HG02884 (cell line): ENCODE measurements around the gene PDK2.
"Not testable (repeated sequence)": the region's sequence is repeated elsewhere in the genome, so short reads cannot be mapped to it uniquely, and the experiment has no call there.

Experiments used
- ATAC-seq: cut with Tn5 transposase; IDR thresholded peaks from one replicate; pipeline ENCODE4 v1.9.1; 2021; ENCODE audit warnings: mild to moderate bottlenecking, moderate library complexity; ENCODE audit not compliant: unreplicated experiment

Gene PDK2

GRCh38 chr17:50058296-50058953 lies 36.7 kb upstream of the PDK2 start:
- ATAC-seq = no peak

- no peak for ATAC-seq
Measured at GRCh38 chr17:50059256-50059655, 35.9 kb upstream of the PDK2 start.

GRCh38 chr17:50059759-50060273 lies 35.3 kb upstream of the PDK2 start:
- no peak for ATAC-seq

- ATAC-seq = no peak
Measured at GRCh38 chr17:50060951-50061712, 34.0 kb upstream of the PDK2 start.

- ATAC-seq = not testable (repeated sequence)
Measured at GRCh38 chr17:50061713-50062045, 33.5 kb upstream of the PDK2 start.

GRCh38 chr17:50062293-50063243 lies 32.6 kb upstream of the PDK2 start:
- no peak for ATAC-seq

- no peak for ATAC-seq
Measured at GRCh38 chr17:50063561-50064252, 31.4 kb upstream of the PDK2 start.

- ATAC-seq = no peak
Measured at GRCh38 chr17:50064253-50065001, 30.7 kb upstream of the PDK2 start.

- ATAC-seq = no peak
Measured at GRCh38 chr17:50065056-50065455, 30.1 kb upstream of the PDK2 start.

- ATAC-seq = no peak
Measured at GRCh38 chr17:50066995-50067394, 28.2 kb upstream of the PDK2 start.

GRCh38 chr17:50067996-50068395 lies 27.2 kb upstream of the PDK2 start:
- no peak for ATAC-seq

- ATAC-seq = no peak
Measured at GRCh38 chr17:50070908-50071680, 24.1 kb upstream of the PDK2 start.

- ATAC-seq = no peak
Measured at GRCh38 chr17:50071692-50072091, 23.5 kb upstream of the PDK2 start.

- ATAC-seq = no peak
Measured at GRCh38 chr17:50072130-50072529, 23.0 kb upstream of the PDK2 start.

GRCh38 chr17:50072925-50073324 lies 22.2 kb upstream of the PDK2 start:
- no peak for ATAC-seq

GRCh38 chr17:50074227-50074626 lies 20.9 kb upstream of the PDK2 start:
- ATAC-seq = no peak

GRCh38 chr17:50075446-50076032 lies 19.6 kb upstream of the PDK2 start:
- ATAC-seq = no peak

- no peak for ATAC-seq
Measured at GRCh38 chr17:50076221-50076590, 18.9 kb upstream of the PDK2 start.
